Activated T-helper 9 cell treated with anti-CD3 and anti-CD28 coated beads, Interleukin-2, amount 50 U/mL, for 16 hours (primary cell): ENCODE data around the gene IGF2BP2.
"Not testable (repeated sequence)": the region's sequence is repeated elsewhere in the genome, so short reads cannot be mapped to it uniquely, and the experiment has no call there.

Source experiments
- DNase-seq: peaks from one replicate; pipeline ENCODE4 v3.0.0-alpha.2; 2020; ENCODE audit warnings: low read depth

The IGF2BP2 gene

DNA sequence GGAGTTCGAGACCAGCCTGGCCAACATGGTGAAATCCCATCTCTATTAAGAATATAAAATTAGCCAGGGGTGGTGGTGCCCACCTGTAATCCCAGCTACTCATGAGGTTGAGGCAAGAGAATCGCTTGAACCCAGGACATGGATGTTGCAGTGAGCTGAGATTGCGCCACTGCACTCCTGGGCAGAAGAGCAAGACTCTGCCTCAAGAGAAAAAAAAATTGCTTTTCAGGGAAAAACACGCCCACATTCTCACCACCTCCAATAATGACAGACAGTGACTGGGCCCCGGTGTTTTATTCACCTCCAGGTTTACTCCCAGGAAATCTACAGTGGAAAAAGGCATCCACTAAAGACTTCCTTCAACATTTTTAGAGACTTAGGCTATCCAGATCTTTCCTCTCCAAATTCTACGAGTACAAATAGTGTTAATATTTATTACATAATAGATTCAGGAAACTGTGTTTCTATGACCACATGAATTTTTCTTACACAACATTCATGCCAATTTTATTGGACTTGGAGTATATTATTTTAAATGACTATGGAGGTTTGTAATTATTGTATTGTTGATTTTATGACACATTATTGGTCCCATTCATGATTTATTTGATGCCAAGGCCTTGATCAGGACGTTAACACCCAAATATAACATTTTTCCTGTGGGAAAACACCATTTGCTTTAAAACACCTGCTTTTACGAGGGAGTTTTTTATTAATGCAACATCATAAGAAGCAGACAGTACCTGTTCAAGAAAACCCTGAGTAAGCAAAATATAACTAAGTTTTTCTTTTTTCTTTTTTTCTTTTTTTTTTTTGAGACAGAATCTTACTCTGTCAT lies 26.6 kb downstream of the IGF2BP2 start:
- DNase-seq: no peak

- no peak for DNase-seq
These were observed 27.5 kb downstream of the IGF2BP2 start for GRCh38 chr3:185797108-185797881.

DNA sequence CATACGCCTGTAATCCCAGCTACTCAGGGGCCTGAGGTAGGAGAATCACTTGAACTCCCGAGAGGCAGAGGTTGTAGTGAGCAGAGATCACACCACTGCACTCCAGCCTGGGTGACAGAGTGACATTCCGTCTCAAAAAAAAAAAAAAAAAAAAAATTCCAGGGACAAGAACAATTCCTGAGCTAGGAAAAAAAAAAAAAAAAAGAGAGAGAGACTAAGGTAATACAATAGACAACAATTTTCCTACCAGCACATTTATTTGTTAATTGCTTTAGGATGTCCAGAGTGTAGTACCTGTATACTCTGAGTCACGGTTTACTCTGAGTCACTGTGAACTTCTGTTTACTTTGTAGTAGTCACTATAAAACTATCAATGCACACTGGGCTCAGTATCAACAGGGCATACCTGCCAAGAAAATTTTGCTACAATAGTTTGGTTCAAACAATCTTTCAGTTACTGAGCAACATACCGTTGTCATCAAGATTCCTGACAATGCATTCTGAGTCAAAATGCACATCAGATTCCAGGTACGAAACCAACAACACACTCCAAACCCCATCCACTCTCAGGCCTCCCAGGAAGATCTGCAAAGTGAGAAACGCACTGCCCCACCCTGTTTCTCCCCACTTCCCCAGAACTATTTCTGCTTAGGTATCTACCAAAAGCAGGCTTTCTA lies 28.3 kb downstream of the IGF2BP2 start:
- DNase-seq: no peak

DNA sequence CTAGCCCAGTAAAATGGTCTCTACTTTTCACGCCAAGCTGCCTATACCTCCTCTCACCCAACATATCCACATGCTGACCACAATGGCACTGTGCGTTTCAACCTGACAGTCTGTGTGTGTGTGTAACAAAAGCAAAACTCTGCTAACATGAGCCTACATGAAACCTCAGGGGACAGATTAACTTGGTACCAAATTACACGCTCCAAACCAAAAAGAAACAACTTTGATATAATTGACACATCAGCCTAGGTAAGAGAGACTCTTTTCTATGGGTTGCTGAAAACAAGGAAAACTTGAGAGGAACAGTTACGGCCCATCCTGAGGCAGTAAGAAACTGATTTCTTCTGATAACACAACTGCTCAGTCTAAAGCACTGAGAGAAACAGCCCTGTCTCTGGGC lies 31.5 kb downstream of the IGF2BP2 start:
- DNase-seq: no peak

DNA sequence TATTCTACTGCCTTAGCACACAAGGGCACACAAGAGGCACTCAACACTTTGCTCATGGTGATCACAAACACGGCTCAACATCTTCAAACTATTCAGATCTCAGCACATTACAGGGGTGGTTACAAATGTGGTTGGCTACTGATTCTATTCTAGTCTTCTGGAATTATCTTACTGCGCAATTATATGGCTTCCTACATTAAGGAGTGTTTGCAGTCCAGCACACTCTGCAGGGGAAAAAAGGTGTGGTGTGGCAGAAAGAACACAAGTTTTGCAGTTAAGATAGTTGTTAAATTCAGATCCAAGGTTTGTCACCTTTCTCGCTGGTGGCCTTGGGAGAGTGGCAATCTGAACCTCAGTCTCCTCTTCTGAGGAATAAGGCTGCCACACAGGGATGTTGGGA lies 31.9 kb downstream of the IGF2BP2 start:
- DNase-seq: no peak

DNA sequence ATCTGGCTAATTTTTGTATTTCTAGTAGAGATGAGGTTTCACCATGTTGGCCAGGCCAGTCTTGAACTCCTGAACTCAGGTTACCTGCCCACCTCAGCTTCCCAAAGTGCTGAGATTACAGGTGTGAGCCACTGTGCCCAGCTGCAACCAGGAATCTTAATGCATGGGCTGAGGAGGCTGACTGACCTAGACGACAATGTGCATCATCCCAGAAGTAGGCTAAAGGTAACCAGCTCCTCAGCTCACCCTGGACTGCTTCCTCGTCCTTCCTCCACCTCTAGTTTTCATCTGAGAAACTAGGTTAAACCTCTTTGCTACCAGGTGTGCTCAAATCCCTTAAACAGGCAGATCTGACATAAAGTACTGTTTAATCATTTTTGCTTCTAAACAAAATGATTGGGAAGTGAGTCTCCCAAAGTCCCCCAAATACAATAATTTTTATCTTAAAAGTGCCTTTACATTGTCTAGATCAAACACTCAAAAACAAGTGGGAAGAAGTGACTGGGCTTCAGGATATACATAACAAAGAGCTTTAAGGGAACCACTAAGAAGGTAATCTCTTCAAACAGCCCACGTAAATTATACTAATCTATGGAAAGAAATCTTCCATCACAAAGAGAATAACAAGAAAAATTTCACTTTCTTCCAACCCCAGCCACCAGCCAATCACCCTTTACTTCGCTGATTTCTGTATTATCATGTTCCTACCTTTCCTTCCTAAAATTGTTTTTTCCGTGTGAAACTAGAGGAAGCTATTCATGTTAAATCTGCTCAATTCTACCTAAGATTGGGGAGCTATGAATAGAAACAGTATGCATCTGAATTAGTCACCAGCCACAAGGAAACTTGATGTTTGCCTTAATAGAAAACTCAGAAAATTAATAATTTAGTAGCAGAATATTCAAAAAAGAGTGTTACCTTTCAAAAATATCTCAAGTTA lies 34.7 kb downstream of the IGF2BP2 start:
- DNase-seq: no peak

DNA sequence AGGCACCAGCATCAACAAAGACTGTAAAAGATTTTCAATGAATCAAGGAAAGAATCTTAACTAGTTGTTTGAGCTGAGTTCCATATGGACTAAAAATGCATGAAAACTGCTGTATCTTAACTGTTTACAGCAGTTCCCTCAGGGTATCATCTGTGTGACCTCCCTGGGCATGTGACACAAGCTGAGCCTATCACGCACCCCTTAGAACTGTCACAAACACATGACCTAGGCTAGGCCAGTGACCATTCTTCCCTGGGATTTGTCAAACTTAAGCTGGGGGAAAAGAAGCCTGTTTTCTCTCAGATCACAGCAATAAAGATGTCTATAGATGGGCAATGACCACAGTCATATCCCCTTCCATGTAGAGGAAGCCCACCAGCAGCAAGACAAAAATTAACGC lies 35.7 kb downstream of the IGF2BP2 start:
- DNase-seq: no peak

DNA sequence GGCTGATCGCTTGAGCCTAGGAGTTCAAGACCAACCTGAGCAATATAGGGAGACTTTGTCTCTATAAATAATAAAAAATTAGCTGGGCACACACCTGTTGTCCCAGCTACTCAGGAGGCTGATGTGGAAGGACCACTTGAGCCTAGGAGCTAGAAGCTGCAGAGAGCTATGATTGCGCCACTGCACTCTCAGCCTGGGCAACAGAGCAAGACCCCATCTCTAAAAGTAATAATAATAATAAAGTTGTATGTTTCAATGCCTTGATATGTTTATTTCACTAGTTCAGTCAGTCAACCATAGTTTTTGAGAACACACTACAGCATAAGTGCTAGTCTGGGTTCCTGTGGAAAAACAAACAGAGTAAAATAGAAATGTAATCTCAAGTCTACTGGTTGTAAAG lies 36.5 kb downstream of the IGF2BP2 start:
- DNase-seq: no peak

- no peak for DNase-seq
These were observed 37.6 kb downstream of the IGF2BP2 start for GRCh38 chr3:185786956-185787877.

DNA sequence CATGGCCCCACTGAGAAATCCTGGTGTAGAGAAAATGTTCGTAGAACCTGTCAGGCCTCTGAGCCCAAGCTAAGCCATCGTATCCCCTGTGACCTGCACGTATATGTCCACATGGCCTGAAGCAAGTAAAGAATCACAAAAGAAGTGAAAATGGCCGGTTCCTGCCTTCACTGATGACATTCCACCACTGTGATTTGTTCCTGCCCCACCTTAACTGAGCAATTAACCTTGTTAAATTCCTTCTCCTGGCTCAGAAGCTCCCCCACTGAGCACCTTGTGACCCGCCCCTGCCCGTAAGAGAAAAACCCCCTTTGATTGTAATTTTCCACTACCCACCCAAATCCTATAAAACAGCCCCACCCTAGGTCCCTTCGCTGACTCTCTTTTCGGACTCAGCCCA lies 38.6 kb downstream of the IGF2BP2 start:
- not testable (repeated sequence) for DNase-seq

GRCh38 chr3:185784317-185784716 lies 40.5 kb downstream of the IGF2BP2 start:
- no peak for DNase-seq

DNA sequence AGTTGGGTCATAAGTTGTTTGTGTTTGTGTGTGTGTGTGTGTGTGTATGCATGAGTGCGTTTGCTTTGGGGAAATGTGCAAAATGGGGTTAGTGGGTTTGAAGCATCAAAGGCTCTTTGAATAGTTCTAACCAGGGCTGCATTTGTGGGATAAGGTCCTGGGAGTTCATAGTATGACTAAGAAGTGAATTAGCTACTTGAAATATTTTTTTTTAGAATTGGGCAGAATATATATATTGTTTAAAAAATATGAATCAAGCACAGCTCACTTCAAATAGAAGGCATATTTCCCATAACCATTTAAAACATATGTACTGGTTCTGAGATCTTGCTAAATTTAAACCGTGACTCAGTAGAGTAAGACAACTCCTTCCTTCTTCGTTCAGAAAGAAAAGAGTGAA lies 43.1 kb downstream of the IGF2BP2 start:
- DNase-seq: no peak

GRCh38 chr3:185779461-185779860 lies 45.4 kb downstream of the IGF2BP2 start:
- DNase-seq: no peak

GRCh38 chr3:185778821-185779220 lies 46.0 kb downstream of the IGF2BP2 start:
- no peak for DNase-seq

GRCh38 chr3:185778094-185778493 lies 46.7 kb downstream of the IGF2BP2 start:
- no peak for DNase-seq

GRCh38 chr3:185770109-185770508 lies 54.7 kb downstream of the IGF2BP2 start:
- no peak for DNase-seq

- peak; percentile 3 for DNase-seq
These were observed 56.3 kb downstream of the IGF2BP2 start for GRCh38 chr3:185768578-185768982.

- no peak for DNase-seq
These were observed 57.7 kb downstream of the IGF2BP2 start for GRCh38 chr3:185767002-185767688.

DNA sequence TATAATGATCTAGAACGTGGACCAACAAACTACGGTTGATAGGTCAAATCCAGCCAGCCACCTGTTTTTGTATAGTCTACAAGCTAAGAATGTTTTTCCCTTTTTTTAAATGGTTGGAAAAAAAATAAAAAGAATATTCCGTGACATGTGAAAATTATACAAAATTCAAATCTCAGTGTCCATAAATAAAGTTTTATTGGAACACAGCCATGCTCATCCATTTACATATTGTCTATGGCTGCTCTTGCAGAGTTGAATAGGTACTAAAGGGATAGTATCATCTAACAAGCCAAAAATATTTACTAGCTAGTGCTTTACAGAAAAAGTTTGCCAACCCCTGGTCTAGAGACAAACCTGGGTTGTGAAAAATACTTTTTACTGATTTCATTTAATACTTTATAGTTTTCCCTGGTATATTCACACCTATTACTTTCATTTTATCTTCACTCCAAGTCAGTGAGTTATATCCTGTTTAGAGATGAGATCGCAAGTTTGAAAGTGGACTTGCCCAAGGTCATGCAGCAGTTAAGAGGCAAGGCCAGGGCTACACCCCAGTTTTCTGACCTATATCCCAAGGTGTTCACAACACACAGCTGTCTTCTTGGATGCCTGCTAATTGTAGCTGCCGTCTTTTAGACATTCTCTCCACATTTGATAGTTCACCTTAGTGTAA lies 58.4 kb downstream of the IGF2BP2 start:
- DNase-seq: no peak
